CD8-positive, alpha-beta memory T cell (primary cell): Measurements from ENCODE around the gene RBMS1. TPM values are rescaled to one million over a fixed set of nuclear protein-coding genes. Genes with fewer than 3 reads are reported as not detected.

Experiments
- CTCF ChIA-PET: fragments of 350-600 bp; sonication (Branson Sonifier 250); formaldehyde crosslinking; loops from one replicate; lab custom pipeline; 2021; ENCODE audit warnings: antibody characterized with exemption; lab: Charles Lee
- POLR2A ChIA-PET: fragments of 350-600 bp; sonication (Branson Sonifier 250); formaldehyde crosslinking; loops from one replicate; lab custom pipeline; 2021; ENCODE audit warnings: antibody characterized with exemption; lab: Charles Lee
- DNase-seq, 5 donors: peaks; one replicate each; pipeline versions ENCODE4 v3.0.0 to v3.0.0-alpha.2; 2020 to 2022; ENCODE audit warnings: mixed read lengths in 1 of 5
- H3K27ac ChIP-seq: one replicate; pipeline ENCODE4 v1.7.0; 2013; ENCODE audit warnings: low read depth, mild to moderate bottlenecking, low read length, moderate library complexity
- H3K27me3 ChIP-seq: 2 replicates; pipeline ENCODE4 v1.7.0; 2013; ENCODE audit warnings: low read length, mild to moderate bottlenecking; ENCODE audit not compliant: insufficient read depth, poor library complexity, severe bottlenecking
- H3K36me3 ChIP-seq: 2 replicates; pipeline ENCODE4 v1.7.0; 2013; ENCODE audit warnings: mild to moderate bottlenecking, low read length, moderate library complexity; ENCODE audit not compliant: insufficient read depth
- H3K4me1 ChIP-seq: 2 replicates; pipeline ENCODE4 v1.7.0; 2013; ENCODE audit warnings: mild to moderate bottlenecking, low read length, moderate library complexity; ENCODE audit not compliant: insufficient read depth
- H3K4me3 ChIP-seq: 2 replicates; pipeline ENCODE4 v1.7.0; 2013; ENCODE audit warnings: mild to moderate bottlenecking, low read length
- H3K9me3 ChIP-seq: 2 replicates; pipeline ENCODE4 v1.7.0; 2013; ENCODE audit warnings: mild to moderate bottlenecking, low read length
- H3K27ac Mint-ChIP-seq, 8 donors: one replicate each; pipeline ENCODE4 v1.8.0; 2020 to 2021; ENCODE audit warnings: mixed read lengths in 8 of 8, mild to moderate bottlenecking in 6 of 8, inconsistent platforms in 3 of 8, moderate library complexity in 3 of 8
- H3K27me3 Mint-ChIP-seq, 2 donors: one replicate each; pipeline ENCODE4 v1.8.0; 2020 to 2021; ENCODE audit warnings: mixed read lengths in 2 of 2, mild to moderate bottlenecking in 1 of 2, moderate library complexity in 1 of 2
- H3K36me3 Mint-ChIP-seq, 3 donors: one replicate each; pipeline ENCODE4 v1.8.0; 2020 to 2021; ENCODE audit warnings: mixed read lengths in 3 of 3, inconsistent platforms in 1 of 3, mild to moderate bottlenecking in 1 of 3
- H3K4me1 Mint-ChIP-seq, 3 donors: one replicate each; pipeline ENCODE4 v1.8.0; 2020 to 2021; ENCODE audit warnings: mixed read lengths in 3 of 3, inconsistent platforms in 1 of 3, mild to moderate bottlenecking in 1 of 3
- H3K4me3 Mint-ChIP-seq, 7 donors: one replicate each; pipeline ENCODE4 v1.8.0; 2020 to 2021; ENCODE audit warnings: mixed read lengths in 7 of 7, mild to moderate bottlenecking in 6 of 7, moderate library complexity in 4 of 7, inconsistent platforms in 2 of 7
- H3K9me3 Mint-ChIP-seq, 5 donors: one replicate each; pipeline ENCODE4 v1.8.0; 2020 to 2022; ENCODE audit warnings: mixed read lengths in 5 of 5, mild to moderate bottlenecking in 3 of 5, moderate library complexity in 2 of 5, inconsistent platforms in 1 of 5
- polyA plus RNA-seq: library from polyadenylated mRNA; unstranded; fragments of 300-500 nt; fragmentation: Illumina TruSeq; gene quantifications from one replicate; pipeline ENCODE4 v1.2.3, GENCODE V29; 2021
- total RNA-seq, 2 experiments: library from RNA; stranded (reverse); gene quantifications; one replicate each; pipeline ENCODE4 v1.2.3, GENCODE V29; 2021

Gene RBMS1
- total and polyA plus RNA-seq, 3 experiments from 2014 or later, result 48.8 to 130 (median 50.3) TPM

GRCh38 chr2:160267692-160268091, 225.9 kb downstream of the RBMS1 start:
- Mint-ChIP-seq H3K4me3 (no peak overlapping the region), H3K36me3 (peaks cover 0 to 21% (median 0%) of the 10 kb centered on the region in 3 donors), H3K27me3 (peaks cover 0 to 2% of the 10 kb centered on the region in 2 donors), H3K4me1 (peaks cover 29 to 51% (median 46%) of the 10 kb centered on the region in 3 donors), H3K27ac (peak overlapping the region in 1 of 8 donors; percentile 44), H3K9me3 (no peaks in the 10 kb centered on the region)
- no peak overlapping the region for H3K27ac ChIP-seq
- H3K4me3 ChIP-seq, result no peak overlapping the region
- DNase-seq, result no peak
- ChIA-PET POLR2A (no interaction called here), CTCF (interaction anchor here (1.2 kb wide), 1 partner anchor 11 kb away, joined by 3 read pairs; no protein-coding TSS in a partner anchor)
- H3K4me1 ChIP-seq, result peaks cover 15% of the 10 kb centered on the region
- H3K9me3 ChIP-seq, result no peaks in the 10 kb centered on the region
- no peaks in the 10 kb centered on the region for H3K36me3 ChIP-seq
- H3K27me3 ChIP-seq, result no peaks in the 10 kb centered on the region

DNA sequence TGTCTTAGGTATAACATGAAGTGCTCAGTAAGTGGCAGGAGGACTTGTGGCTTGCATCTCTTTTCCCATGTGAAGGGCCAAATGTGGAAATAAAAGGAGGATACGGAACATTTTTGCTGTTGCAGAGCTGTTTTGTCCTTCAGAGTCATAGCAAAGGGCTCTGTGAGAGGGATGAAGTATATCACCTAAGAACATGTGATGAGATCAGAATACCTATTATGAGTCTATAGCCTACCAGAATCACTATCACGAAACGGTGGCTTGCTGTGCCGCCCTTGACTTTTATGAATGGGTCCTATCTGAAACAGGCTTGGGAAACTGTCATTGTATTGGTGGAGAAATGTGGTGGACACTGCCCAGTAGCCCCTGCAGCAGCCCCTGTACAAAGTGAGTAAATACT, 226.6 kb downstream of the RBMS1 start:
- ChIA-PET CTCF (interaction anchor here (0.7 to 1.2 kb wide), 2 partner anchors 11 kb away, joined by 3 read pairs; no protein-coding TSS in a partner anchor), POLR2A (no interaction called here)
- Mint-ChIP-seq H3K4me3 (no peak overlapping the region), H3K27ac (peak overlapping the region in 1 of 8 donors; percentile 44), H3K36me3 (peaks cover 0 to 15% (median 0%) of the 10 kb centered on the region in 3 donors), H3K4me1 (peaks cover 29 to 51% (median 46%) of the 10 kb centered on the region in 3 donors), H3K27me3 (peaks cover 0 to 2% of the 10 kb centered on the region in 2 donors), H3K9me3 (no peaks in the 10 kb centered on the region)
- no peaks in the 10 kb centered on the region for H3K36me3 ChIP-seq
- no peak overlapping the region for H3K27ac ChIP-seq
- peaks cover 15% of the 10 kb centered on the region for H3K4me1 ChIP-seq
- H3K27me3 ChIP-seq, result no peaks in the 10 kb centered on the region
- no peak for DNase-seq
- no peak overlapping the region for H3K4me3 ChIP-seq
- H3K9me3 ChIP-seq, result no peaks in the 10 kb centered on the region

- ChIA-PET CTCF (interaction anchor here (1.0 kb wide), 1 partner anchor 798 kb away, joined by 3 read pairs; no protein-coding TSS in a partner anchor), POLR2A (no interaction called here)
- Histone ChIP-seq H3K36me3 (no peaks in the 10 kb centered on the region), H3K4me1 (peaks cover 15% of the 10 kb centered on the region), H3K27ac (no peak overlapping the region), H3K9me3 (no peaks in the 10 kb centered on the region), H3K4me3 (no peak overlapping the region), H3K27me3 (no peaks in the 10 kb centered on the region)
- H3K36me3 Mint-ChIP-seq, result peaks cover 0 to 7% (median 0%) of the 10 kb centered on the region in 3 donors
- peak in 1 of 5 donors; percentile 28 for DNase-seq
- peaks cover 29 to 51% (median 46%) of the 10 kb centered on the region in 3 donors for H3K4me1 Mint-ChIP-seq
- no peaks in the 10 kb centered on the region for H3K9me3 Mint-ChIP-seq
- peaks cover 0 to 3% of the 10 kb centered on the region in 2 donors for H3K27me3 Mint-ChIP-seq
- H3K27ac Mint-ChIP-seq, result peak overlapping the region in 4 of 8 donors; percentile 43 to 76 (median 53)
- H3K4me3 Mint-ChIP-seq, result peak overlapping the region in 3 of 7 donors; percentile 0 to 57 (median 0)
Measured at GRCh38 chr2:160266037-160266551, 227.5 kb downstream of the RBMS1 start.

- no peak overlapping the region for H3K4me3 ChIP-seq
- Mint-ChIP-seq H3K4me3 (no peak overlapping the region), H3K27me3 (peaks cover 4% of the 10 kb centered on the region in 2 donors), H3K27ac (peak overlapping the region in 1 of 8 donors; percentile 21), H3K4me1 (peaks cover 15 to 35% (median 33%) of the 10 kb centered on the region in 3 donors), H3K36me3 (peaks cover 0 to 5% (median 0%) of the 10 kb centered on the region in 3 donors), H3K9me3 (peaks cover 0 to 4% (median 0%) of the 10 kb centered on the region in 5 donors)
- DNase-seq, result no peak
- CTCF ChIA-PET, result no interaction called here
- H3K4me1 ChIP-seq, result peaks cover 10% of the 10 kb centered on the region
- H3K27me3 ChIP-seq, result no peaks in the 10 kb centered on the region
- POLR2A ChIA-PET, result interaction anchor here (0.5 kb wide), 1 partner anchor 57 kb away, joined by 3 read pairs; no protein-coding TSS in a partner anchor
- no peak overlapping the region for H3K27ac ChIP-seq
- H3K36me3 ChIP-seq, result no peaks in the 10 kb centered on the region
- no peaks in the 10 kb centered on the region for H3K9me3 ChIP-seq
Measured at GRCh38 chr2:160264308-160264707, 229.3 kb downstream of the RBMS1 start.

DNA sequence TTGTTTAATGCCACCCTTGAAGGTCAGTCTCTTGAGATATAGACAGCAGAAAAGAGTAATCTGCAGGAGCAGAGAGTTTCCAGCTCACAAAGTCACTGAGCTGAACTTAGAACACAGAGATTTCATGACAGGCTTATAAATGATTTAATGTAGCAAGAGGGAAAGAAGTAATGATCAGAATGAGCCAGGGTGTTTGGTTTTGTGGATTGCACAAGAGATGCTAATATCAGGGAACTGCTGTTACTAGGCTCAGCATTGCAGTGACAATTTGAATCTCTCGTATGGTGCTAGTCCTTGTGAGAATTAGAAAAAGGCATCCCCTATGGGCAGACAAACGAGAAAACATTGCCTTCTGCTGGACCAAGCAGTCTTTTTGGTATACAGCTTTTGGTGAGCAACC, 231.9 kb downstream of the RBMS1 start:
- no peaks in the 10 kb centered on the region for H3K9me3 ChIP-seq
- no peak overlapping the region for H3K27ac Mint-ChIP-seq
- ChIA-PET POLR2A (no interaction called here), CTCF (interaction anchor here (1.2 kb wide), 1 partner anchor 13 kb away, joined by 3 read pairs; no protein-coding TSS in a partner anchor)
- H3K4me3 ChIP-seq, result no peak overlapping the region
- H3K9me3 Mint-ChIP-seq, result peaks cover 0 to 4% (median 0%) of the 10 kb centered on the region in 5 donors
- H3K4me3 Mint-ChIP-seq, result no peak overlapping the region
- H3K27ac ChIP-seq, result no peak overlapping the region
- H3K27me3 ChIP-seq, result no peaks in the 10 kb centered on the region
- peaks cover 7 to 14% of the 10 kb centered on the region in 2 donors for H3K27me3 Mint-ChIP-seq
- H3K4me1 Mint-ChIP-seq, result peaks cover 11 to 27% (median 20%) of the 10 kb centered on the region in 3 donors
- H3K36me3 ChIP-seq, result no peaks in the 10 kb centered on the region
- DNase-seq, result no peak
- peaks cover 0 to 5% (median 0%) of the 10 kb centered on the region in 3 donors for H3K36me3 Mint-ChIP-seq
- peaks cover 4% of the 10 kb centered on the region for H3K4me1 ChIP-seq

GRCh38 chr2:160258492-160258805, 235.2 kb downstream of the RBMS1 start:
- no peaks in the 10 kb centered on the region for H3K36me3 ChIP-seq
- no peak overlapping the region for H3K4me3 ChIP-seq
- H3K27me3 ChIP-seq, result no peaks in the 10 kb centered on the region
- peaks cover 0 to 4% (median 0%) of the 10 kb centered on the region in 5 donors for H3K9me3 Mint-ChIP-seq
- H3K4me1 ChIP-seq, result no peaks in the 10 kb centered on the region
- ChIA-PET POLR2A (no interaction called here), CTCF (interaction anchor here (0.7 to 8.6 kb wide), 2 partner anchors 654 to 736 kb away, joined by 3 to 79 read pairs; no protein-coding TSS in a partner anchor)
- no peaks in the 10 kb centered on the region for H3K9me3 ChIP-seq
- no peaks in the 10 kb centered on the region for H3K4me1 Mint-ChIP-seq
- H3K4me3 Mint-ChIP-seq, result no peak overlapping the region
- peaks cover 7 to 20% of the 10 kb centered on the region in 2 donors for H3K27me3 Mint-ChIP-seq
- peak overlapping the region in 1 of 8 donors; percentile 25 for H3K27ac Mint-ChIP-seq
- H3K27ac ChIP-seq, result no peak overlapping the region
- no peak for DNase-seq
- peaks cover 0 to 5% (median 0%) of the 10 kb centered on the region in 3 donors for H3K36me3 Mint-ChIP-seq

DNA sequence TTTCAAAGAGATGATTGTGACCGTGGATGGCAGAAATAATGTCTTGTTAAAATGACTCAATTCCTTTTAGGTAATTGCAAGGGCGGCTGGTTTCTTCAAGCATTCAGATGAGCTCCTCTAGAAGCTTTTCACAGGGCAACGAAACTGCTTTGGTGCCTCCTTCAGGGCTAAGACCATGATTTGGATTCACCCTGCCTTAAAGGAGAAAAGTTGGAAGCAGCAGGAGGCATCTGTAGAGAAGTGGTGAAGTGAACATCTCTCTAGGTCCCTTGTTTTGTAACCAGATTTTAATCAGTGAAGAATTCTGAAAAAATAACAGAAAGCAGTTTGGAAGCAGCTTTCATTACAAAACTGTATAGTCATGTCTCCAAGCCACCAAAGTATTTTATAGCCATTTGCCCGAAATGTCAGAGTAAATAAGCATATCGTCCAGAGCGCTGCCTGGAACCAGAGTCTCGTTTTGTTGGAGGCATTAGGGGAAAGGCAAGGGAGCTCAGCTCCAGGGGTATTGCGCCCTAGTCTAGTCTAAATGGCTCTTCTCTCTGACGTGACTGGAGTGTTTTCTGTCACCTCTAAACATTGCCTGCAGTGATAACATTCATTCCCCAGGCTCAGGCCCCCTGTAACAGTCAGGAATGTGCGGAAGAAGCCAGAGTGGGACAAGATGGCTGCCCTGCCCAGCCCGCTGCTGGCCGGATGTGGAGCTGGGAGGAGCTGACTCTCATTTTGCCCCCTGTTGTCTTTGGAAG, 235.7 kb downstream of the RBMS1 start:
- Histone ChIP-seq H3K4me1 (no peaks in the 10 kb centered on the region), H3K4me3 (no peak overlapping the region), H3K27me3 (no peaks in the 10 kb centered on the region), H3K27ac (no peak overlapping the region), H3K9me3 (no peaks in the 10 kb centered on the region), H3K36me3 (no peaks in the 10 kb centered on the region)
- ChIA-PET CTCF (interaction anchor here (0.7 to 8.6 kb wide), 2 partner anchors 654 to 736 kb away, joined by 3 to 79 read pairs; no protein-coding TSS in a partner anchor), POLR2A (no interaction called here)
- H3K4me1 Mint-ChIP-seq, result no peaks in the 10 kb centered on the region
- no peak overlapping the region for H3K4me3 Mint-ChIP-seq
- no peak for DNase-seq
- H3K27ac Mint-ChIP-seq, result no peak overlapping the region
- H3K9me3 Mint-ChIP-seq, result peaks cover 0 to 4% (median 0%) of the 10 kb centered on the region in 5 donors
- H3K36me3 Mint-ChIP-seq, result peaks cover 0 to 5% (median 0%) of the 10 kb centered on the region in 3 donors
- H3K27me3 Mint-ChIP-seq, result peaks cover 7 to 23% of the 10 kb centered on the region in 2 donors
